H9 (cell line): ENCODE measurements around the gene RPAP2. TPM values are rescaled to one million over a fixed set of nuclear protein-coding genes. Genes with fewer than 3 reads are reported as not detected.

Source experiments
- DNase-seq: peaks from one replicate; pipeline ENCODE4 v3.0.0-alpha.2; 2017
- H2AFZ ChIP-seq: one replicate; pipeline ENCODE4 v1.6.1; 2013; ENCODE audit warnings: mild to moderate bottlenecking, low read length, control low read depth, moderate library complexity
- H2AK5ac ChIP-seq: 2 replicates; pipeline ENCODE4 v1.6.1; 2013; ENCODE audit warnings: low read length, control low read depth, mixed read lengths; ENCODE audit not compliant: insufficient read length
- H2BK120ac ChIP-seq: one replicate; pipeline ENCODE4 v1.6.1; 2013; ENCODE audit warnings: low read depth, mild to moderate bottlenecking, low read length, control low read depth, inconsistent platforms; ENCODE audit not compliant: poor library complexity, severe bottlenecking
- H2BK12ac ChIP-seq: 2 replicates; pipeline ENCODE4 v1.6.1; 2013; ENCODE audit warnings: low read length, control low read depth, mixed read lengths, low read depth; ENCODE audit not compliant: insufficient read length
- H2BK15ac ChIP-seq: 2 replicates; pipeline ENCODE4 v1.6.1; 2013; ENCODE audit warnings: low read depth, low read length, control low read depth
- H2BK20ac ChIP-seq: one replicate; pipeline ENCODE4 v1.6.1; 2013; ENCODE audit warnings: low read depth, mild to moderate bottlenecking, low read length, control low read depth, inconsistent platforms; ENCODE audit not compliant: poor library complexity, severe bottlenecking
- H2BK5ac ChIP-seq: 2 replicates; pipeline ENCODE4 v1.6.1; 2013; ENCODE audit warnings: low read length, control low read depth, mixed read lengths; ENCODE audit not compliant: insufficient read length
- H3K14ac ChIP-seq: 2 replicates; pipeline ENCODE4 v1.6.1; 2013; ENCODE audit warnings: low read length, control low read depth; ENCODE audit not compliant: insufficient read depth
- H3K18ac ChIP-seq: 2 replicates; pipeline ENCODE4 v1.6.1; 2013; ENCODE audit warnings: low read depth, mild to moderate bottlenecking, mixed read lengths, low read length, control low read depth; ENCODE audit not compliant: insufficient read length
- H3K23ac ChIP-seq: 2 replicates; pipeline ENCODE4 v1.6.1; 2013; ENCODE audit warnings: low read length, control low read depth, mixed read lengths, low read depth; ENCODE audit not compliant: insufficient read length
- H3K23me2 ChIP-seq: 2 replicates; pipeline ENCODE4 v1.6.1; 2013; ENCODE audit warnings: low read depth, mild to moderate bottlenecking, mixed read lengths, low read length, control low read depth; ENCODE audit not compliant: insufficient read length, poor library complexity, severe bottlenecking
- H3K27ac ChIP-seq: 2 replicates; pipeline ENCODE4 v1.5.1; 2013; ENCODE audit warnings: low read length, control low read depth, mixed read lengths, low read depth; ENCODE audit not compliant: insufficient read length
- H3K27me3 ChIP-seq: 2 replicates; pipeline ENCODE4 v1.6.1; 2013; ENCODE audit warnings: low read length, control low read depth, inconsistent platforms; ENCODE audit not compliant: insufficient read depth
- H3K4ac ChIP-seq: 2 replicates; pipeline ENCODE4 v1.6.1; 2013; ENCODE audit warnings: low read depth, mild to moderate bottlenecking, control low read depth, inconsistent platforms, low read length, moderate library complexity
- H3K4me1 ChIP-seq: 2 replicates; pipeline ENCODE4 v1.6.1; 2013; ENCODE audit warnings: low read length, control low read depth, inconsistent platforms; ENCODE audit not compliant: insufficient read depth
- H3K4me2 ChIP-seq: 2 replicates; pipeline ENCODE4 v1.6.1; 2013; ENCODE audit warnings: low read length, control low read depth, mixed read lengths; ENCODE audit not compliant: insufficient read length, insufficient read depth
- H3K56ac ChIP-seq: 2 replicates; pipeline ENCODE4 v1.6.1; 2013; ENCODE audit warnings: low read depth, mild to moderate bottlenecking, mixed read lengths, low read length, control low read depth; ENCODE audit not compliant: insufficient read length
- H3K79me1 ChIP-seq: 2 replicates; pipeline ENCODE4 v1.6.1; 2013; ENCODE audit warnings: low read depth, mild to moderate bottlenecking, moderate library complexity, low read length, control low read depth, inconsistent platforms; ENCODE audit not compliant: insufficient read depth, poor library complexity, severe bottlenecking
- H3K79me2 ChIP-seq: 2 replicates; pipeline ENCODE4 v1.6.1; 2013; ENCODE audit warnings: low read length, control low read depth, inconsistent platforms; ENCODE audit not compliant: insufficient read depth
- H3K9ac ChIP-seq: 2 replicates; pipeline ENCODE4 v1.6.1; 2013; ENCODE audit warnings: low read length, control low read depth, mixed read lengths; ENCODE audit not compliant: insufficient read length; ENCODE audit errors: extremely low read depth
- H3K9me3 ChIP-seq: one replicate; pipeline ENCODE4 v1.6.1; 2013; ENCODE audit warnings: low read depth, low read length, inconsistent platforms; ENCODE audit not compliant: control insufficient read depth
- H3T11ph ChIP-seq: one replicate; pipeline ENCODE4 v1.6.1; 2013; ENCODE audit warnings: mild to moderate bottlenecking, low read length, control low read depth, inconsistent platforms
- H4K20me1 ChIP-seq: one replicate; pipeline ENCODE4 v1.6.1; 2013; ENCODE audit not compliant: control insufficient read depth, insufficient read length, insufficient read depth
- H4K5ac ChIP-seq: 2 replicates; pipeline ENCODE4 v1.6.1; 2013; ENCODE audit warnings: low read depth, mild to moderate bottlenecking, mixed read lengths, low read length, control low read depth; ENCODE audit not compliant: insufficient read length
- H4K8ac ChIP-seq: replicated peaks from 2 replicates; pipeline ENCODE4 v1.6.1; 2013; ENCODE audit warnings: low read length, control low read depth, mixed read lengths, low read depth; ENCODE audit not compliant: insufficient read length
- H4K91ac ChIP-seq: 2 replicates; pipeline ENCODE4 v1.6.1; 2013; ENCODE audit warnings: low read depth, mild to moderate bottlenecking, moderate library complexity, mixed read lengths, low read length, control low read depth; ENCODE audit not compliant: insufficient read length
- H3K27ac Mint-ChIP-seq, 3 experiments: 2 replicates in 2 of 3; 3 replicates in 1 of 3; pipeline ENCODE4 v1.8.0; 2020 to 2021; ENCODE audit warnings: mixed read lengths in 3 of 3, mild to moderate bottlenecking in 1 of 3, moderate library complexity in 1 of 3
- H3K27me3 Mint-ChIP-seq: 2 replicates; pipeline ENCODE4 v1.8.0; 2021; ENCODE audit warnings: low read depth, mild to moderate bottlenecking, moderate library complexity, mixed read lengths
- H3K36me3 Mint-ChIP-seq, 3 experiments: 2 replicates in 2 of 3; 3 replicates in 1 of 3; pipeline ENCODE4 v1.8.0; 2020 to 2021; ENCODE audit warnings: low read depth in 3 of 3, mixed read lengths in 3 of 3; ENCODE audit not compliant: insufficient read depth in 1 of 3
- H3K4me1 Mint-ChIP-seq, 2 experiments: 2 replicates each; pipeline ENCODE4 v1.8.0; 2020; ENCODE audit warnings: mixed read lengths in 2 of 2
- H3K4me3 Mint-ChIP-seq, 2 experiments: 2 replicates in 1 of 2; 3 replicates in 1 of 2; pipeline ENCODE4 v1.8.0; 2020 to 2021; ENCODE audit warnings: mild to moderate bottlenecking in 2 of 2, mixed read lengths in 2 of 2, moderate library complexity in 1 of 2
- H3K9me3 Mint-ChIP-seq, 2 experiments: 2 replicates in 1 of 2; 3 replicates in 1 of 2; pipeline ENCODE4 v1.8.0; 2020; ENCODE audit warnings: mild to moderate bottlenecking in 2 of 2, mixed read lengths in 2 of 2, moderate library complexity in 1 of 2
- WGBS: extraction: QIAGEN DNeasy Blood & Tissue Kit; methylation state at CpG from one replicate; pipeline ENCODE4 v1.1.7; 2013; ENCODE audit warnings: missing lambda C conversion rate, low lambda C conversion rate, mixed read lengths; ENCODE audit not compliant: insufficient read length; ENCODE audit errors: extremely low coverage; 5-methylcytosine and 5-hydroxymethylcytosine counted together
- total RNA-seq: library from RNA; stranded (reverse); gene quantifications from 2 replicates; pipeline ENCODE4 v1.2.1, GENCODE V29; 2021
- TF ChIP-seq, protein P1 (sequence below): fragments of 200-600 bp; sonication (generic); conservative IDR thresholded peaks from 3 replicates; pipeline ENCODE4 v1.8.0; 2021; ENCODE audit warnings: antibody characterized with exemption, mild to moderate bottlenecking

Gene RPAP2
- total RNA-seq, 1 experiment from 2014 or later = 27.4 TPM

DNA sequence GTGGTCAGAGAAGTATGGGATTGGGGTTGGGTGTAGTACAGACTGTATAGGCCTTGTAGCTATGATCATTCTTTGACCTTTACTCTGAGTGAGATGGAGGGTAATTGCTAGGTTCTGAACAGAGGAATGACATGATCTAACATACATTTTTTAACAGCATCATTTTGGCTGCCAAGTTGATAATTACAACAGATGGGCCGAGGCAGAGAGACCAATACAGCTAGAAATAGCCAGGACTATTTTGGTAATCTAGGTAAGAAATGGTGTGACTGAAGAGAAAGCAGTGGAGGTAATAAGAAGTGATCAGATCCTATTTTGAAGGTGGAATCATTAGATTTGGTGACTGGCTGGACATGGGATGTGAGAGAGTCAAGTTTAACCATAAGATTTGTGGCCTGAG lies 43.5 kb downstream of the RPAP2 start:
- H3K4ac ChIP-seq = no peak overlapping the region
- H3K9me3 ChIP-seq = no peaks in the 10 kb centered on the region
- no peak overlapping the region for H3K56ac ChIP-seq
- no peak overlapping the region for H3K27ac Mint-ChIP-seq
- DNase-seq = no peak
- H3K14ac ChIP-seq = no peak overlapping the region
- H2AFZ ChIP-seq = no peak overlapping the region
- no peak overlapping the region for H4K91ac ChIP-seq
- H3K4me1 Mint-ChIP-seq = no peaks in the 10 kb centered on the region
- no peaks in the 10 kb centered on the region for H3K79me1 ChIP-seq
- no peak overlapping the region for H3K9ac ChIP-seq
- no peak overlapping the region for H4K5ac ChIP-seq
- H3K23ac ChIP-seq = no peak overlapping the region
- no peak overlapping the region for H2BK5ac ChIP-seq
- H3K79me2 ChIP-seq = no peaks in the 10 kb centered on the region
- peaks cover 0 to 23% (median 13%) of the 10 kb centered on the region in 3 experiments; a peak in 4 of 7 replicates for H3K36me3 Mint-ChIP-seq
- no peak overlapping the region for H3T11ph ChIP-seq
- no peaks in the 10 kb centered on the region for H3K4me1 ChIP-seq
- TF ChIP-seq, protein P1, sequence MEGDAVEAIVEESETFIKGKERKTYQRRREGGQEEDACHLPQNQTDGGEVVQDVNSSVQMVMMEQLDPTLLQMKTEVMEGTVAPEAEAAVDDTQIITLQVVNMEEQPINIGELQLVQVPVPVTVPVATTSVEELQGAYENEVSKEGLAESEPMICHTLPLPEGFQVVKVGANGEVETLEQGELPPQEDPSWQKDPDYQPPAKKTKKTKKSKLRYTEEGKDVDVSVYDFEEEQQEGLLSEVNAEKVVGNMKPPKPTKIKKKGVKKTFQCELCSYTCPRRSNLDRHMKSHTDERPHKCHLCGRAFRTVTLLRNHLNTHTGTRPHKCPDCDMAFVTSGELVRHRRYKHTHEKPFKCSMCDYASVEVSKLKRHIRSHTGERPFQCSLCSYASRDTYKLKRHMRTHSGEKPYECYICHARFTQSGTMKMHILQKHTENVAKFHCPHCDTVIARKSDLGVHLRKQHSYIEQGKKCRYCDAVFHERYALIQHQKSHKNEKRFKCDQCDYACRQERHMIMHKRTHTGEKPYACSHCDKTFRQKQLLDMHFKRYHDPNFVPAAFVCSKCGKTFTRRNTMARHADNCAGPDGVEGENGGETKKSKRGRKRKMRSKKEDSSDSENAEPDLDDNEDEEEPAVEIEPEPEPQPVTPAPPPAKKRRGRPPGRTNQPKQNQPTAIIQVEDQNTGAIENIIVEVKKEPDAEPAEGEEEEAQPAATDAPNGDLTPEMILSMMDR = no peak
- no peak overlapping the region for H2BK120ac ChIP-seq
- no peak overlapping the region for H2BK12ac ChIP-seq
- no peak overlapping the region for H2AK5ac ChIP-seq
- H4K8ac ChIP-seq = no peak overlapping the region
- H3K27me3 Mint-ChIP-seq = no peaks in the 10 kb centered on the region
- no peak overlapping the region for H3K4me2 ChIP-seq
- no peaks in the 10 kb centered on the region for H3K27me3 ChIP-seq
- H2BK20ac ChIP-seq = no peak overlapping the region
- no peaks in the 10 kb centered on the region for H4K20me1 ChIP-seq
- no peak overlapping the region for H3K27ac ChIP-seq
- WGBS = no CpG with 5 or more reads among the region's 1 CpG
- H3K9me3 Mint-ChIP-seq = no peaks in the 10 kb centered on the region
- H3K23me2 ChIP-seq = no peaks in the 10 kb centered on the region
- H2BK15ac ChIP-seq = no peak overlapping the region
- no peak overlapping the region for H3K18ac ChIP-seq
- H3K4me3 Mint-ChIP-seq = no peak overlapping the region
